HG03135 (cell line): ENCODE results near the gene PHF13.
"Not testable (repeated sequence)": the region's sequence is repeated elsewhere in the genome, so short reads cannot be mapped to it uniquely, and the experiment has no call there.

Experiments
- ATAC-seq: cut with Tn5 transposase; IDR thresholded peaks from one replicate; pipeline ENCODE4 v1.9.1; 2021; ENCODE audit warnings: mild to moderate bottlenecking, moderate library complexity; ENCODE audit not compliant: unreplicated experiment

The PHF13 gene

GRCh38 chr1:6586404-6586816 is 27.1 kb upstream of the PHF13 start:
- no peak for ATAC-seq

- no peak for ATAC-seq
Observed at GRCh38 chr1:6587261-6588005, 26.1 kb upstream of the PHF13 start.

GRCh38 chr1:6588128-6588892 is 25.2 kb upstream of the PHF13 start:
- ATAC-seq: no peak

- ATAC-seq: no peak
Observed at GRCh38 chr1:6588893-6589520, 24.5 kb upstream of the PHF13 start.

GRCh38 chr1:6590046-6590445 is 23.5 kb upstream of the PHF13 start:
- ATAC-seq: no peak

GRCh38 chr1:6591222-6591621 is 22.3 kb upstream of the PHF13 start:
- ATAC-seq: no peak

GRCh38 chr1:6591644-6592043 is 21.9 kb upstream of the PHF13 start:
- ATAC-seq: no peak

- no peak for ATAC-seq
Observed at GRCh38 chr1:6592441-6592840, 21.1 kb upstream of the PHF13 start.

- ATAC-seq: no peak
Observed at GRCh38 chr1:6592865-6593593, 20.5 kb upstream of the PHF13 start.

- ATAC-seq: no peak
Observed at GRCh38 chr1:6593810-6594209, 19.7 kb upstream of the PHF13 start.

- no peak for ATAC-seq
Observed at GRCh38 chr1:6594977-6595740, 18.4 kb upstream of the PHF13 start.

- no peak for ATAC-seq
Observed at GRCh38 chr1:6596351-6596750, 17.2 kb upstream of the PHF13 start.

- ATAC-seq: no peak
Observed at GRCh38 chr1:6596886-6597776, 16.4 kb upstream of the PHF13 start.

GRCh38 chr1:6597777-6598131 is 15.8 kb upstream of the PHF13 start:
- ATAC-seq: no peak

GRCh38 chr1:6599141-6599975 is 14.2 kb upstream of the PHF13 start:
- ATAC-seq: no peak

GRCh38 chr1:6599991-6600390 is 13.5 kb upstream of the PHF13 start:
- ATAC-seq: not testable (repeated sequence)

GRCh38 chr1:6600410-6601048 is 13.0 kb upstream of the PHF13 start:
- no peak for ATAC-seq
